Right lobe of liver (tissue), 6 donors: ENCODE results near the gene VPS33A. TPM values are rescaled to one million over a fixed set of nuclear protein-coding genes. Genes with fewer than 3 reads are reported as not detected.
"Not testable (repeated sequence)": the region's sequence is repeated elsewhere in the genome, so short reads cannot be mapped to it uniquely, and the experiment has no call there.

ENCODE experiments used
- ATAC-seq, 4 donors: fragments of 200-7000 bp; cut with Tn5 transposase; one replicate each; pipeline ENCODE4 v1.9.1; 2020; ENCODE audit warnings: mild to moderate bottlenecking in 4 of 4, moderate library complexity in 4 of 4
- DNase-seq, 3 donors: peaks; one replicate each; pipeline ENCODE4 v3.0.0-alpha.2; 2020
- H3K27ac ChIP-seq, 3 donors: fragments of 200-600 bp; one replicate each; pipeline ENCODE4 v1.8.0; 2022
- H3K27me3 ChIP-seq, 2 donors: fragments of 200-600 bp; one replicate each; pipeline ENCODE4 v1.8.0; 2022
- H3K36me3 ChIP-seq, 4 donors: fragments of 200-600 bp; sonication (generic) in 1 of 4; one replicate each; pipeline versions ENCODE4 v1.5.1 to v1.8.0; 2017 to 2022; ENCODE audit warnings: control low read depth in 1 of 4
- H3K4me1 ChIP-seq, 4 donors: fragments of 200-600 bp; sonication (generic) in 1 of 4; one replicate each; pipeline versions ENCODE4 v1.5.1 to v1.8.0; 2017 to 2022; ENCODE audit warnings: control low read depth in 1 of 4
- H3K4me3 ChIP-seq, 3 donors: fragments of 200-600 bp; one replicate each; pipeline ENCODE4 v1.8.0; 2022
- H3K9me3 ChIP-seq, 4 donors: fragments of 200-600 bp; sonication (generic) in 1 of 4; one replicate each; pipeline versions ENCODE4 v1.5.1 to v1.8.0; 2017 to 2022; ENCODE audit warnings: control low read depth in 1 of 4
- CTCF ChIP-seq, 4 donors: fragments of 200-600 bp in 3 of 4; fragments of 450-650 bp in 1 of 4; IDR thresholded peaks; one replicate each; pipeline versions ENCODE4 v1.5.1 to v1.8.0; 2016 to 2022; ENCODE audit warnings: antibody characterized with exemption in 4 of 4, mild to moderate bottlenecking in 2 of 4
- POLR2A ChIP-seq: fragments of 450-650 bp; IDR thresholded peaks from one replicate; pipeline ENCODE4 v1.6.1; 2017; ENCODE audit warnings: antibody characterized with exemption, mild to moderate bottlenecking
- WGBS: methylation state at CpG from one replicate; pipeline ENCODE4 v1.1.6; 2018; ENCODE audit warnings: low coverage, low lambda C conversion rate; ENCODE audit not compliant: insufficient coverage; ENCODE audit errors: missing lambda C conversion rate; 5-methylcytosine and 5-hydroxymethylcytosine counted together
- intact Hi-C, 2 donors: fragments of 100-400 bp; cut with DNase I; formaldehyde crosslinking; loops; one replicate each; pipeline versions ENCODE4 v1.11.2 to v1.14.1; 2022
- total RNA-seq, 6 experiments: library from RNA; depleted of rRNA in 2 of 6; stranded (reverse); fragments of >200 nt in 2 of 6; fragmentation: NEBNext Ultra II Directional in 3 of 6; extraction: Animal tissue kit (Norgen Biotek cat#: 25700) in 3 of 6; gene quantifications; one replicate each; pipeline versions ENCODE4 v1.1.0 to v1.2.4, GENCODE V29; 2016 to 2023
- donor health status: DM: no; HTN: yes; CAD: no.
- donor health status: DM: no; HTN: no; CAD: no.
- donor health status: DM: no; HTN: no; CAD: no.
- donor health status: DM: no; HTN: yes; CAD: no.
- donor health status: DM: no; HTN: yes; CAD: no.

Gene VPS33A
- total RNA-seq, 6 experiments from 2014 or later: 8.5 to 14.7 (median 11.6) TPM

- peaks cover 0 to 9% of the 10 kb centered on the region in 2 donors for H3K27me3 ChIP-seq
- no peak for TF ChIP-seq POLR2A
- no peak for TF ChIP-seq CTCF (IDR thresholded peaks at IDR 0.05)
- H3K9me3 ChIP-seq: no peaks in the 10 kb centered on the region
- H3K27ac ChIP-seq: no peak within 1 kb of the TSS
- intact Hi-C loops: no loop called here
- H3K36me3 ChIP-seq: peaks cover 0 to 14% (median 3%) of the 10 kb centered on the region in 4 donors
- peak in 2 of 3 donors; percentile 64 to 71 for DNase-seq
- peak; percentile 75 to 80 (median 78) for ATAC-seq
- peak within 1 kb of the TSS; percentile 49 to 66 (median 52) for H3K4me3 ChIP-seq
- 0% methylated on average over 8 of the region's 104 CpGs for WGBS
- H3K4me1 ChIP-seq: peaks cover 0 to 16% (median 0%) of the 10 kb centered on the region in 4 donors
Measured at GRCh38 chr12:122203301-122204166, 62.8 kb downstream of the VPS33A start, which contains the start of gene B3GNT4. TSS of gene B3GNT4 (plus strand) at chr12:122203709. CDS start at chr12:122204619, 910 bp downstream.

- H3K9me3 ChIP-seq, H3K27ac ChIP-seq, ATAC-seq, H3K36me3 ChIP-seq, H3K27me3 ChIP-seq, intact Hi-C loops, DNase-seq: not testable (repeated sequence)
- Histone ChIP-seq H3K4me3 (peak overlapping the region; percentile 49 to 66 (median 52)), H3K4me1 (peaks cover 0 to 16% (median 0%) of the 10 kb centered on the region in 4 donors)
- WGBS: 60% methylated on average over 18 of the region's 19 CpGs
Measured at GRCh38 chr12:122202811-122203210, 63.5 kb downstream of the VPS33A start.

- Histone ChIP-seq H3K27ac (no peak overlapping the region), H3K4me1 (peaks cover 0 to 16% (median 0%) of the 10 kb centered on the region in 4 donors), H3K36me3 (no peaks in the 10 kb centered on the region), H3K27me3 (peaks cover 0 to 9% of the 10 kb centered on the region in 2 donors), H3K9me3 (no peaks in the 10 kb centered on the region), H3K4me3 (no peak overlapping the region)
- DNase-seq: no peak
- 97% methylated on average over 6 of the region's 6 CpGs for WGBS
- ATAC-seq: no peak
- intact Hi-C loops: no loop called here
- TF ChIP-seq CTCF (IDR thresholded peaks at IDR 0.05) (no peak), POLR2A (no peak)
Measured at GRCh38 chr12:122202017-122202416, 64.3 kb downstream of the VPS33A start.

GRCh38 chr12:122201381-122201780 lies 64.9 kb downstream of the VPS33A start:
- intact Hi-C loops: no loop called here
- H3K27ac ChIP-seq: no peak overlapping the region
- no peak for ATAC-seq
- no peaks in the 10 kb centered on the region for H3K36me3 ChIP-seq
- 94% methylated on average over 3 of the region's 5 CpGs for WGBS
- no peak overlapping the region for H3K4me3 ChIP-seq
- peaks cover 0 to 9% of the 10 kb centered on the region in 2 donors for H3K27me3 ChIP-seq
- H3K9me3 ChIP-seq: no peaks in the 10 kb centered on the region
- DNase-seq: no peak
- TF ChIP-seq POLR2A (no peak), CTCF (IDR thresholded peaks at IDR 0.05) (no peak)
- peaks cover 0 to 16% (median 0%) of the 10 kb centered on the region in 4 donors for H3K4me1 ChIP-seq

GRCh38 chr12:122200541-122201175 lies 65.6 kb downstream of the VPS33A start:
- no peak overlapping the region for H3K4me3 ChIP-seq
- WGBS: no CpG with 5 or more reads among the region's 24 CpGs
- peaks cover 0 to 9% of the 10 kb centered on the region in 2 donors for H3K27me3 ChIP-seq
- H3K36me3 ChIP-seq: no peaks in the 10 kb centered on the region
- intact Hi-C loops: no loop called here
- no peak for DNase-seq
- no peaks in the 10 kb centered on the region for H3K9me3 ChIP-seq
- H3K27ac ChIP-seq: no peak overlapping the region
- no peak for TF ChIP-seq POLR2A
- no peak for TF ChIP-seq CTCF (IDR thresholded peaks at IDR 0.05)
- peaks cover 0 to 16% (median 0%) of the 10 kb centered on the region in 4 donors for H3K4me1 ChIP-seq
- no peak for ATAC-seq
